Activated CD8-positive, alpha-beta memory T cell treated with anti-CD3 and anti-CD28 coated beads, Interleukin-2, amount 50 U/mL, for 4 hours (primary cell): ENCODE data around the gene MBP.

Experiments
- DNase-seq: peaks from one replicate; pipeline ENCODE4 v3.0.0-alpha.2; 2020

The MBP gene

GRCh38 chr18:77150588-77150987 lies 18.0 kb upstream of the MBP start:
- no peak for DNase-seq

DNA sequence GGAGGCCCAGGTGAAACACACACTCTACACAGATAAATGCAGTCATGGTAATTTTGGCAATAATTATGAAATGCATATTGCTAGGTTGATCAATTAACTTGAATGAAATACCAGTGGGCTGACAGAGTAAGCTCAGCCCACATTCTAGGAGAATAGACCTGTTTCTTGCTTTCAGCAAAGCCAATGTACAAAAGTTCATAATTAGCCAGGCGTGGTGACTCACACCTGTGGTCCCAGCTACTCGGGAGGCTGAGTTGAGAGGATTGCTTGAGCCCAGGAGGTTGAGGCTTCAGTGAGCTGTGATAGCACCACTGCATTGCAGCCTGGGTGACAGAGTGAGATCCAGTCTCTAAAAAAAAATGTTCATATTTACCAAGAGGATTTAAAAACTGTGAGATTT lies 15.7 kb upstream of the MBP start:
- no peak for DNase-seq

GRCh38 chr18:77147418-77147852 lies 14.9 kb upstream of the MBP start:
- DNase-seq: no peak

GRCh38 chr18:77146249-77147080 lies 13.9 kb upstream of the MBP start:
- no peak for DNase-seq

GRCh38 chr18:77145364-77145901 lies 12.8 kb upstream of the MBP start:
- DNase-seq: no peak

GRCh38 chr18:77144451-77145118 lies 12.0 kb upstream of the MBP start:
- no peak for DNase-seq

GRCh38 chr18:77144046-77144445 lies 11.5 kb upstream of the MBP start:
- no peak for DNase-seq

DNA sequence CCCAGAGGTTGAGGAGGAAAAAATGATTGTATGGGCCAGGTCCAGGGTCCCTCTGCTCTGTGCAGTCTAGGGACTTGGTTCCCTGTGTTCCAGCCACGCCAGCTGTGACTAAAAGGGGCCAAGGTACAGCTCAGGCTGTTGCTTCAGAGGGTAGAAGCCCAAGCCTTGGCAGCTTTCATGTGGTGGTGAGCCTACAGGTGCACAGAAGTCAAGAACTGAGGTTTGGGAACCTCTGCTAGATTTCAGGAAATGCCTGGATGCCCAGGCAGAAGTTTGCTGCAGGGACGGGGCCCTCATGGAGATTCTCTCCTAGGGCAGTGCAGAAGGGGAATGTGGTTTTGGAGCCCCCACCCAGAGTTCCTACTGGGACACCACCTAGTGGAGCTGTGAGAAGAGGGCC lies 10.6 kb upstream of the MBP start:
- DNase-seq: no peak

DNA sequence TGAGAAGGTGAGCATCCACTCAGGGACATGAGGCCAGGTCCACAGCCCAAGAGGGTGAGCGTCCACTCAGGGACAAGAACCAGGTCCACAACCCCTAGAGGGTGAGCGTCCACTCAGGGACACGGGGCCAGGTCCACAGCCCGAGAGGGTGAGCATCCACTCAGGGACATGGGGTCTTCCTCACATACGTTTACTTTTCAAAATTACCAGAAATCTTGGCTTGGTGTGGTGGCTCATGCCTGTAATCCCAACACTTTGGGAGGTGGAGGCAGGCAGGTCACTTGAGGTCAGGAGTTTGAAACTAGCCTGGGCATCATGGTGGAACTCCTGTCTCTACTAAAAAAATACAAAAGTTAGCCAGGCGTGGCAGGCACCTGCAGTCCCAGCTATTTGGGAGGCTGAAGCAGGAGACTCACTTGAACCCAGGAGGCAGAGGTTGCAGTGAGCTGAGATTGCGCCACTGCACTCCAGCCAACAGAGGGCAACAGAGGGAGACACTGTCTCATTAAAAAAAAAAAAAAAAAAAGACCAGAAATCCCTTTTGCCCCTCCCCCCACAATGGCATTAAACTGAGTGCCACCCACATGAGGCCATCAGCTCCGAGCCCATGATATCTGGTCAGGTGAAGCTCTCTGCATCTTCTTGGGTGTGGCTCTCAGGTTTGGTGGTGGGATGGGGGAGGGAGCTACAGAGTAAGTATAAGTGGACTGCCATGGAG lies 9.0 kb upstream of the MBP start:
- no peak for DNase-seq

DNA sequence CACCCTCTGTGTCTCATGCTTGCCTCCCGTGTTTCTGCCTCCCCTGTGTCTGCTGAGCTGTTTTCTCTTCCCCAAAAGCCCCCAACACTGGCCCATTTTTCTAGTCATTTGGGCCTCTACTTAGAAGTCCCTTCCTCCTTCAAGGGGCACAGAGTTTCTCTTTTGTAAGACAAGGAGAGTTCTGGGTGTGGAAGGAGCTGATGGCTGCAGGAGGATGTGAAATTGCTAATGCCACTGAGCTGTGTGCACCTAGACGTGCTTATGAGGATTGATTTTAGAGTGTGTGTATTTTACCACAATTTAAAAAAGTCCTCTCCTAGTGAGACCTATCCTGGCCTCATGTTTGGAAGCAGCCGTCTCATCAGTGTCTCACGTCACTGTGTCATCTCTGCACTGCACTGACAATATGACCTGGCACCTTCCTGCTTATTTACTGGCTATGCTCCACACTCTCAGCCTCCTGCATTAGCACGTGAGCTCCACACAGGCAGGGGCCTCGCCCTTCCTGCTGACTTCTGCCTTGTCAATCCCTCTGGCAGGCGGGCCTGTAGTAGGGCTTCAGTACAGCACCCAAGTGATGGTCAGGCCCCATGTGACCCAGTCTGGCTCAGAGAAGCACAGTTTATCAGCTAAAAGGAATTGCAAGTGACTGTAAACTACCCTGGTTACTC lies 8.0 kb upstream of the MBP start:
- no peak for DNase-seq

GRCh38 chr18:77140030-77140429 lies 7.4 kb upstream of the MBP start:
- no peak for DNase-seq

- DNase-seq: no peak
Measured at GRCh38 chr18:77139619-77140018, 7.0 kb upstream of the MBP start.

DNA sequence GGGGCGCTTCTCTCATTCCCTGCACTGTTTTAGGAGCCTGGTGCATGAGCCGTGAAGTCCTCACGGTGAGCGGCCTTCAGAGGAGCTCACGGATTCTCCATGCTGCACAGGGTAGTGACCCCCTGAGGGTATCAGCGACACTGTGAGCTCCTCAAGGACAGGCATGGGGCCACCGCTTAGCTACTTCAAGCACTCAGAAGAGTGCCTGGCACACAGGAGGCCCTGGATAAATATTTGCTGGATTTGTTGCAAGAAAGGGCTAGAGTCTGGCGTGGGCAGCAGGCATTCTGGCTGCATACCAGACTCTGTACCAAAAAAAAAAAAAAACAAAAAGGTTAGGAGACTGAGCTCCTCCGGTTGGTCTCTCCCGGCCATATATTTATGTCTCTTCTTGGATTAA lies 5.7 kb upstream of the MBP start:
- DNase-seq: no peak

GRCh38 chr18:77137851-77138250 lies 5.3 kb upstream of the MBP start:
- DNase-seq: no peak

DNA sequence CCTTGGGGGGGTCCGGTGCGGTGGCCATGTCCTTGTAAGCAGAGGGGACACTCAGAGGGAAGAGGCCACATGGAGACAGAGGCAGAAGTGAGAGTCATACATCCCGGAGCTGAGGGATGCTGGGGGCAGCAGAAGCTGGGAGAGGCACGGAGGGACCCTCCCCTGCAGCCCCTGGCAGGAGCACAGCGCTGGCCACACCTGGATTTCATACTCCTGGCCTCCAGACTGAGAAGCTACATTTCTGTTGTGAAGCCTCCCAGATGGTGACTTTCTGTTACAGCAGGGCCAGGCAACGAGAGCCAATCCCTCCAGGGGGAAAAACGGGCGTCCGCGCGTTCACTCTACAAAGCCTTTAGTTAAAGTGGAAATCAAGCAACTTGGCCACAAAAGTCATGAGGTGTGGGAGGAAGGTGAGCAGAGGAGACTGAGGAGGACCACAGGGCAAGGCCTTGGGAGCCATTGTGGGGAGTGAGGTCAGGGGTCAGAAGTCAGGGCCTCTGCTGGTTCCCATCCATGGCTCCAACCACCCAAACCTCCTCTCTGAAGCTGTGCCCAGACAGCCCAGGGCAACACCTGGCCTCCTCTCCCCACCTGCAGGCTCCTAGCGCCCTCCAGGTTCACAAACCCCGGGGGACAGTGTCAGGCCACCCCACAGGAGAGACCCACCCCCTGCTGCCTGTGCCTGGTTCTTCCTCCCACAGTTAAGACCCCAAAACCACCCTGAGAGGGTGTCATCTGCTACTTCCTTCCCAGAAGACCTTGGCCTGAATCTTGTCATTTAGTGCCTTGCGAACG lies 4.5 kb upstream of the MBP start:
- DNase-seq: no peak

GRCh38 chr18:77136076-77136718 lies 3.6 kb upstream of the MBP start:
- DNase-seq: no peak

- no peak for DNase-seq
Measured at GRCh38 chr18:77135339-77136075, 2.9 kb upstream of the MBP start.

GRCh38 chr18:77134611-77135010 lies 2.0 kb upstream of the MBP start:
- DNase-seq: no peak

- DNase-seq: no peak
Measured at GRCh38 chr18:77133835-77134496, 1.4 kb upstream of the MBP start.
